HG02840 (cell line): Measurements from ENCODE around the gene SLC5A2.
"Not testable (repeated sequence)": the region's sequence is repeated elsewhere in the genome, so short reads cannot be mapped to it uniquely, and the experiment has no call there.

ENCODE experiments used
- ATAC-seq: cut with Tn5 transposase; IDR thresholded peaks from one replicate; pipeline ENCODE4 v1.9.1; 2021; ENCODE audit warnings: mild to moderate bottlenecking, moderate library complexity, moderate number of reproducible peaks; ENCODE audit not compliant: unreplicated experiment, low FRiP score

The SLC5A2 gene

DNA sequence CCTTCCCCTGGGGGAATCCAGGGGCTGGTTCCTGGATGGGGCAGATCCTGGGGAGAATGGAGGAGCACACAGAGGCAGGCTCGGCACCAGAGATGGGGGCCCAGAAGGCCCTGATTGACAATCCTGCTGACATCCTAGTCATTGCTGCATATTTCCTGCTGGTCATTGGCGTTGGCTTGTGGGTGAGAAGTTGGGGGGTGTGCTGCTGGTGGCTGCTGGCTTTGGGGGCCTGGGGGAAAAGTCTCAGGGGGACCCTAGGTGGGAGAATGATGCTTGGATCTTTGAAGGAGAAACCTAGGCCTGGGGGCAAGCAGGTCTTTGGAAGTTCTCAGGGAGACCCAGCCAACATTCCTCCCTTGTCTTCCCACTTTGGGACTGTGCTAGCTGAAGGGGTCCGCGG is at the start of gene SLC5A2:
Gene SLC5A2, plus strand, starts transcription at position 43 of the 400 bp plus-strand sequence. Its CDS starts 14 bp downstream, at position 57.
- no peak for ATAC-seq

DNA sequence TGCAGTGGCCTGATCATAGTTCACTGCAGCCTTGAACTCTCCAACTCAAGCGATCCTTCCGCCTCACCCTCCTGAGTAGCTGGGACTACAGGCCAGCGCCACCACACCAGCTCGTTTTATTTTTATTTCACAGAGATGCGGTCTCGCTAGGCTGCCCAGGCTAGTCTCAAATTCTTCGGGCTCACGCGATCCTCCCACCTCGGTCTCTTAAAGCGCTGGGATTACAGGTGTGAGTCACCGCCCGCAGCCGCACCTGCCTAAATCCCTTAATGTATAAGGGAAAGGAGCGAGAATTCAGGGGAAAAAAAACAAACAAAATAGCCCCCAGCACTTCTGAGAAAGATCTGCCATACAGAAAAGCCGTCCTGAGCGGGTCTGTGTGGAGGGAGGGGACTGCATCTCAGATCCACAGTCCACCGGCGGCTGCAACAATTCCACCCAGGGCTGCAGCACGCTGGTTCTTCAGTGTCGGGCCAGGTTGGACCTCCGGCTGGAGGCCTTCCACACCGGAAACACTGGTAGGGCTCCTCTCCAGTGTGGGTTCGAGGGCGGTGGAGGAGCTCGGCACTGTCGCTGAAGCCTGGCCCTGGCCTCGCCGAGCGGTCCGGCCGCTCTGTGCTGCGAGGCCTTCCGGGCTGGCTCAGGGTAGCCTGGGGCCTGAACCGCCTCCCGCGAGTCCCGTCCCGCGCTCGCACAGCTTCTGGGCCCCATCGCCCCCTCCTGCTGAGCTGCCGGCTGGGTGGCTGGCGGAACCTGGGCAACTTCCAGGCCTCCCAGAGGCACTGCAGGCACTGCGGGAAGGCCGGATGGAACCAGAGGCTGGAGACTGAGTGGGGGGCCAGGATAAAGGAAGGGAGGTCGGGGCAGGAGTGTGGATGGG is 47.3 kb upstream of the SLC5A2 start:
- no peak for ATAC-seq

DNA sequence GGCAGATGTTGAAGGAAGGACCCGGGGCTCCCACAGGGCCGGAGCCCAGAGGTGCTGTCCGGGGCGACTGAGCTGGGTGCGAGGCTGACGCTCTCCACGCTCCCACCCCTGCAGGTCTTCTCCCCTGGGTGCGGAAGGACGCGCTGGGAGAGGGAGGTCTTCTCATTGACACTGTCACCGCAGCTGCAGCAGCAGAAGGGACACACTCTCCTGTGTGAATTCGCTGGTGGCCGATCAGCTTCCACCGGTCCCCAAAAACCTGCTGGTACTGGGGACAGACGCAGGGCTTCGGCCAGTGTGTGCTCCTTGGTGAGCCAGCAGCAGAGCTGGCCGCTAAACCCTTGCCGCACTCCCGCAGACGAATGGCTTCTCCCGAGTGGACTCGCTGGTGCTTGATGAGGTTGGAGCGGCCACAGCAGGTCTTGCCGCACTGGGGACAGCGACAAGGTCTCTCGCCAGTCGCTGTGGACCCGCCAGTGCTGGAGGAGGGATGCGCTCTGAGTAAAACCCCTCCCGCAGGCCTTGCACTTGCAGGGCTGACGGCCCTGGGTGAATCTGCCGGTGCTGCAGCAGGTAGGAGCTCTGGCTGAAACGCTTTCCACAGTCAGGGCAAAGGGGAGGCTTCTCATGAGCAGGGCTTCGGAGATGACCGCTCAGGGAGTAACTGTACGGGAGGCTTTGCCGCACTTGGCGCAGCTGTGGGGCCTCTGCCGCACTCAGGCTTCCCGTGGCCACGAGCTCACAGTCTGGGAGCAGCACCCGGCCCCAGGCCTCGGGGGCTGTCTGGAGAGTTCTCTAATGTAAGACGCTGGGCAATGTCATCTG is 46.5 kb upstream of the SLC5A2 start:
- no peak for ATAC-seq

DNA sequence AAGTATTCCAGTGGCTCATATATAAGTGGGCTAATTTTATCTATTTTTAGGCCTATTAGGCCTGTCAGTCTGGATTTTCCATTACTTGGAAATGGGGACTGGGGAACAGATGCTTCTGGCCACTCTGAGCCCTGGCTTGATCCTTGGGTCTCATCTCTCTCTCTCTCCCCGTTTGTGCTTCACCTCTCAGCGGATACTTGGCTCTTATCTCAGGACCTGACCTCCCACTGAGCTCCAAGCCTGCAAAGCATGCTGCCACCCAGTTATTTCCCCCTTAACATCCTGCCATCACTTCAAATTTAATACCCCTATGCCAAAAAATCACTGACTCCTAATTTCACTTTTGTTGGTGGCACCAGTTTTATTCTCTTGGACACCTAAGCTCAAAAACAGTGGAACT is 44.5 kb upstream of the SLC5A2 start:
- ATAC-seq = no peak

DNA sequence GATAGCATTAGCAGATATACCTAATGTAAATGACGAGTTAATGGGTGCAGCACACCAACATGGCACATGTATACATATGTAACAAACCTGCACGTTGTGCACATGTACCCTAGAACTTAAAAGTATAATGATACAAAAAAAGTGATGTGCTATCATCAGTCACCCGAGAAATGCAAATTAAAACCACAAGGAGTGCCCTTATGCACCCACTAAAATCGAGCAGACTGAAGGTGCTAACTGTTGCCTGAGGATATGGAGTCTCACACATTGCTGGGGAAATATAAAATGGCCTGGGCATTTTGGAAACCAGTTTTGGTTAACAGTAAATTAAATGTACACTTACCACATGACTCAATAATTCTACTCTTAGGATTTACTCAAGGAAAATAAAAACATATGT is 43.9 kb upstream of the SLC5A2 start:
- not testable (repeated sequence) for ATAC-seq

DNA sequence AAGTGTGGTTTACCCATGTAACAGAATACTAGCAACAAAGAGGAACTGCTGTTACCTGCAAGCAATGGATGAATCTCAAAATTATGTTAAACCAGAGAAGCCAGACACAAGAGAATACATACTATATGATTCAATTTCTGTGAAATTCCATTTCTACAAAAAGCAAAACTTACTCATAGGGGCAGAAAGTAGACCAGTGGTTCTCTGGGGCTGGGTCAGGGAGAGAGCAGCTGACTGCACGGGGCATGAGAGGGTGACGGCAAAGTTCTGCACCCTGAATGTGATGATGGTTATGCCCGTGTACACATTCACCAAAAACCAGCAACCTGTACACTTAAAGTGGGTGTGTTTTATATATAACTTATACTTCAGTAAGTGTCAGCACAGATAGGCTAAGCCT is 43.4 kb upstream of the SLC5A2 start:
- ATAC-seq = no peak

DNA sequence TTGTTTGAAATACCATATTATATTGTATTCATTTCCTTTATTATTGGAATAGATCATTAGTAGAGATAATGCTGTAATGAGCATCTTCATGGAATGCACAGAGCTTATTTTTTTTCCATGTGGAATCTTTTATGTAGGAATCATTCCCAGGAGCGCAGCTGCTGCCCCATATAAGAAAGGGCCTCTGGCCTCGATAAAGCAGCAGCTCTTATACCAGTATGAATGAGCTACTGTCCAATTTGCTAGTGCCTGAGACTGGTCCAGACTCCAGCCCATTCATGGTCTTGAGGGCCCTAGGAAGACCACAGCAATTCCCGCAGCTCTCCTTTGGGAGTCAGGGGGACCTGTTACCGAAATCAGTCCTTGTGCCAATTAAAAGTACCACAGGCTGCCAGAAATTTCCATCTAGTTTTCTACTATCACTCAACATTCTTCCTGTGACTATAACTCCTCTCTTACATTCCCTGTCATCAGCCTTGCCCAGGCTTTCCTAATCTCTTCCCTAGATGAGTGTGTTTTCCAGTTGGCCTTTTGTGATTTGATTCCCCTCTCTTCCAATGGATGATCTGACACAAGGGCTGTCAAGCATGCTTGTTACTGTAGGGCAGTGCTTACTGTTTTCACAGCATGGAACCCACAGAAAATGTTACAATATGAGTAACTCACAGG is 42.3 kb upstream of the SLC5A2 start:
- ATAC-seq = no peak

DNA sequence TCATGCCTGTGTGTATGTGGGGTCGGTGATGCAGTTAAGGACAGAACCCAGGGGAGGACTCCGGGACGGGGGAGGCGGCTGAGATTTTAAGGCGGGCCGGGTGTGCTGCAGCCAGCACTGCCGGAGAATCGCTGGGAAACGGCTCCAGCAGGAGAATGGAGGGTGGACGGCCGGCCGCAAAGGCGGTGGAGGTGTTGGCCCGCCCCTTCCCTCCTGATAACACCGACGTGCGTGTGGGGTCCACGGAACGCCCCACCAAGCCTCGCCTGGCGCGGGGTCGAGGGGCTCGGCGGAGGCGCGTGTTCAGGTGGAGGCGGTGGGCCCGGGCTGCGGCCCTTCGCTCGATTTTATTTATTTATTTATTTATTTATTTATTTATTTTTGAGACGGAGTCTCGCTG is 41.0 kb upstream of the SLC5A2 start:
- ATAC-seq = no peak

DNA sequence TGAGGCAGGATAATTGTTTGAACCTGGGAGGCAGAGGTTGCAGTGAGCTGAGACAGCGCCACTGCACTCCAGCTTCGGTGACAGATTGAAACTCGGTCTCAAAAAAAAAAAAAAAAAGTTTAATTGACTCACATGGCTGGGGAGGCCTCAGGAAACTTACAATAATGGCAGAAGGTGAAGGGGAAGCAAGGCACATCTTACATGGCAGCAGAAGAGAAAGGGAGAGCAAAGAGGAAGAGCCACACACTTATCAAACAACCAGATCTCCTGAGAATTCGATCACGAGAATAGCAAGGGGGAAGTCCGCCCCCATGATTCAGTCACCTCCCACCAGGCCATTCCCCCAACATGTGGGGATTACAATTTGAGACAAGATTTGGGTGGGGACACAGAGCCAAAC is 37.0 kb upstream of the SLC5A2 start:
- ATAC-seq = not testable (repeated sequence)

DNA sequence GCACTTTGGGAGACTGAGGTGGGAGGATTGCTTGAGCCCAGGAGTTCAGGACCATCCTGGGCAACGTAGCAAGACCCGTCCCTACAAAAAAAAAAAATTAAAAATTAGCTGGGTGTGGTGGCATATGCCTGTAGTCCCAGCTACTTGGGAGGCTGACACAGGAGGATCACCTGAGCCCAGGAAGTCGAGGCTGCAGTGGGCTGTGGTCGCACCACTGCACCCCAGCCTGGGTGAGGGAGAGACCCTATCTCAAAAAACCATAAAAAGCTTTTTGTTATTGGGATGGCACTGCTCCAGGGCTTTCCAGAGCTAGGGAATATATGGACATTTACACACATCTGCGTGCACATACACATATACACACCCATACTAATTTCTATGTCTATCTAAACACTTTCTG is 31.7 kb upstream of the SLC5A2 start:
- no peak for ATAC-seq

DNA sequence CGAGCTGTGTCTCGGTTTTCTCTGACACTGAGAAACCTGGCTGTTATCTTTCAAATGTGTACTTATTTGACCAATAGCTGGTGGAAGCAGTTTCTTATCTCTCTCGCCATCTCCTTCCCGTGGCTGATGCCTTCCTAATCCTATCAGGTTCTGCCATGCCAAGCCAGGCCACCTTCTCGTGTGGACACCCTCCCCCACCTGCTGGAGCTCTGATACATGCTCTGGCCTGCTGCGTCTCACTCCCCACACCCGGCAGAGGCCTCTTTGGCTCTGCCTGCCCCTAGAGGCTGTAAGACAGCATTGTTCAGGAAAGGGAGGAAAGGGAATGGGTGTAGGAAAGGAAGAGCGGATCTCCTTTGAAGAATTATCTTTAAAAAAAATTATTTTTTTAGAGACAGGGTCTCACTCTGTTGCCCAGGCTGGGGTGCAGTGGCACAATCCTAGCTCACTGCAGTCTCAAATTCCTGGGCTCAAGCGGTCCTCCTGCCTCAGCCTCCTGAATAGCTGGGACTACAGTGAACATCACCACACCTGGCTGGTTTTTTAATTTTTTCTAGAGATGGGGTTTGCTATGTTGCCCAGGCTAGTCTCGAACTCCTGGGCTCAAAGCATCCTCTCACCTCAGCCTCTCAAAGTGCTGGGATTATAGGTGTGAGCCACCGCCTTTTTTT is 31.1 kb upstream of the SLC5A2 start:
- no peak for ATAC-seq

DNA sequence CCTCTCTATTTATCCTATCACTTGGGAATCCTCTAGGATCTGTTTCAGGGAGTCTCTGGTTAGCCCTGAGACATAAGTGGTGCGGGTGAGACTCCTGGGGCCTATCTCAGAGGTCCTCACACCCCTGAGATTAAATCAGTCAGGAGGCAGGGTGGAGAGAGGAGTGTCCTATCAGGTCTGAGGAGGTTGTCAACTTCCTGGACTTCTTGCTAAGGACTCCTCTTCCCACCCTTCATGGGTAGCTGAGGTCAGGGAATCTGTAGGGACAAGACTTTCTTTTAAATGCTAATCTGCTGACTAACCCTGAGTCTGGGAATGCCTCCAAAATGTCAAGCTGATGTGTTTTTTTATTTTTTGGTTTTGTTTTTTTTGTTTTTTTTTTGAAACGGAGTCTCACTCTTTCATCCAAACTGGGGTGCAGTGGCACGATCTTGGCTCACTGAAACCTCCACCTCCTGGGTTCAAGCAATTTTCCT is 30.3 kb upstream of the SLC5A2 start:
- ATAC-seq = no peak

DNA sequence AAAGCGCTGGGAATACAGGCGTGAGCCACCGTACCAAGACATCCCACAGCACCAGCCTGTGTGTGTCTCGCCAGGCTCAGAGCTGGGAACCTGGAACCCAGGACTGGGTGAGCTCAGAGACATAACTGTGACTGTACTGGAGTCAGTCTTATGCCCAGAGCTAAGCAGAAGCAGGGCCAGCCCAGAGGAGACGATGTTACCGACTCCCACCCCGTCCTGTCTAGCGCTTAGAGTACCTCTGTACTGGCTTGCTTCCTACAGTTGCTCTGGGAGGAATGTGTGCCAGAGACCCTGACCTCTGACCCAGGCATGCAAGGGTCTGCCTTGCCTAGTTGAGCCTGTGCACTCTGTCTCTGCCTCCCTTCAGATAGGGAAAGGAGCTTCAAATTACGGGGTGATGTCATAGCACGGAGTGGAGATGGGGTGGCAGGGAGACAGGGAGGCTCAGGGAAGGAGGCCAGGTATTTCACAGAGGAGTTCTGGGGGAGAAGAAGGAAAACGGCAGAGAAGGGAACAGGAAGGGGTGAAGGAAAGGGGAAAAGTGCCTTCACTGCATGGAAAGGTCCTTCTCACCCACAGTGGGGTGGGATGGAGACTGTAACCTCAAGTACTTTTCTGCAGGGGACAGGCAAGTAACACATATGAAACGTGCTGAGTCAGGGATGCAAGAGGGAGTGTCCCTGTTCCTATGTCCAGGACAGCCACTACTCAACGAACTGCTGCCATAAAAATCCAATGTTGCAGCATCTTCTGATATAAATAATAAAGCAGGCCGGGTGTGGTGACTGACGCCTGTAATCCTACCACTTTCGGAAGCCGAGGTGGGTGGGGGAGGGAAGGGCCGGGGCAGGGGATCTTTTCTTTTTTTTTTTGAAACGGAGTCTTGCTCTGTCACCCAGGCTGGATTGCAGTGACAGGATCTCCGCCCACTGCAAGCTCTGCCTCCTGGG is 29.4 kb upstream of the SLC5A2 start:
- no peak for ATAC-seq

DNA sequence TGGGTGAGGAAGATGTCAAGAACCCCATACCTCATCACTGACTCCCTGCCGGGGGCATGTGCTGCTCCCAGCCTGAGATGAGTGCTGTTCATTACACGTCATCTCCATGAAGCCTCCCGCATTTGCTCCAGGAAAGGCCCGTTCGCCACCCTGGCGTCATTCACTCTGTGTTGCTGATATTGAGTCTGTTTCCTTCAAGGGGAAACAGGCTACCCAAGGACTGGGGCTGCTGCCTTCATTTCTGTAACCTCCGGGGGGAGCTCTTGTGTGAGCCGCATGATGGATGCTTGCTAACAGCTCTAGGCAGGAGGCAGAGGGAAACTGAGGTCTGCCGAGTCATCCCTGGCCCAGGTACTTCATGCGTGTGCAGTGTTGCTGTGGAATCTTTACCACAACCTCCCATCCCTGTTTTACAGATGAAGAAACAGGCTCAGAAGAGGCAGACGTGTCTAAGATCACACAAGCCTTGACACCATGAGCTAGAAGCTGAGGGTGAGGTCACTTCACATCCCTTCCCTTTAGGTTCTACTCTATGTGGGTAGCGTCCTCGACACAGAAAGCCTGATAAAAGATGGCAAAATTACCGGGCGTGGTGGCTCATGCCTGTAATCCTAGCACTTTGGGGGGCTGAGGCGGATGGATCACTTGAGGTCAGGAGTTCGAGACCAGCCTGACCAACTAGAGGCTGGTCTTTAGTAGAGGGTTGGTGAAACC is 27.2 kb upstream of the SLC5A2 start:
- ATAC-seq = no peak

DNA sequence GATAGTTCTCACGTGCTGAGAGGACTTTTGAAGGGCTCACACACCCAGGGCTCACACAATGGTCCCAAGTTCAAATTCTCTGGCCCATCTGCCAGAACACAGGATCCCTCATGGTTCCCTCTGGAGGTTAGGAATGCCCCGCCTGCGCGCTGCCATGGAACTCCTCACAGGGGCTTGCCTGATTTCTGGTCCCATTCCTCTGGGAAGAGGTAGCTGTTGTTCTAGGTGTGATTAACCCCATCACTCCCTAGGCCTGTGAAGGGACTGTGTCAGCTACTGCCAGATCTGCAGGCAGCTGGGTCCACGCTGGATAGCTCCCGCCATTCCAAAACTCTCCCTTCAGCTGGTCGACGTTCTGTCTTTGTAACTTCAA is 25.9 kb upstream of the SLC5A2 start:
- ATAC-seq = no peak

DNA sequence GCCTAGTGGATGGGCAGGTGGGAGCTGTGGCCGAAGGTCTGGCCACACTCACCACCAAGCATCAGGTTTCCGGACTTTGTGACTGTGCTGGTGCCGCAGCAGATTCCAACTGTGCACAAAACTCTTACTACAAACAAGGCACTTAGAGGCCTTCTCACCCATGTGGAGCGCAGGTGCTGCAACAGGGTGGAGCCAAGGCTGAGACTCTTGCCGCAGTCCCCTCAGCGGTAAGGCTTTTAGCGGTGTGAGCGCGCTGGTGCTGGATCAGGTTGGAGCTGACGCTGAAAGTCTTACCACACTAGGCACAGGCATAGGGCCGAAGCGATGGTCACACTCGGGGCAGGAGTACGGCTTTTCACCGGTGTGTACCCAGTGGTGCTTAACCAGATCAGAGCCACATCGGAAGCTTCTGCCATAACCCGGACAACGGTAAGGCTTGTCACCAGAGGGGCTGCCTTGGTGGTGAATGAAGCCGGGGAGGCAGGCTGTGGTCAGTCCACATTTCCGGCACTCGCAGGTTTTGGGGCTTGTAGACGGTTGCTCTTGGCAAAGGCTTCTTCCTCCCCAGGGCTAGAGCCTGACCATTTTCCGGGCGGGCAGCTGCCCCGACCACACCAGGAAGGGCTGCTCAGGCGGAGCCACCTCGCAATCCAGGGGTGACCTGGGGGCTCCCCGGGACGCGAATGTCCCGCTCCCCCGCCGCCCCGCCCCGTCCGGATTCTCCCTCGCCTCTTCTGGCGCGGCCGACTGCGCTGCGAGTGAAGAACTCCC is 24.7 kb upstream of the SLC5A2 start:
- ATAC-seq = peak; percentile 1

DNA sequence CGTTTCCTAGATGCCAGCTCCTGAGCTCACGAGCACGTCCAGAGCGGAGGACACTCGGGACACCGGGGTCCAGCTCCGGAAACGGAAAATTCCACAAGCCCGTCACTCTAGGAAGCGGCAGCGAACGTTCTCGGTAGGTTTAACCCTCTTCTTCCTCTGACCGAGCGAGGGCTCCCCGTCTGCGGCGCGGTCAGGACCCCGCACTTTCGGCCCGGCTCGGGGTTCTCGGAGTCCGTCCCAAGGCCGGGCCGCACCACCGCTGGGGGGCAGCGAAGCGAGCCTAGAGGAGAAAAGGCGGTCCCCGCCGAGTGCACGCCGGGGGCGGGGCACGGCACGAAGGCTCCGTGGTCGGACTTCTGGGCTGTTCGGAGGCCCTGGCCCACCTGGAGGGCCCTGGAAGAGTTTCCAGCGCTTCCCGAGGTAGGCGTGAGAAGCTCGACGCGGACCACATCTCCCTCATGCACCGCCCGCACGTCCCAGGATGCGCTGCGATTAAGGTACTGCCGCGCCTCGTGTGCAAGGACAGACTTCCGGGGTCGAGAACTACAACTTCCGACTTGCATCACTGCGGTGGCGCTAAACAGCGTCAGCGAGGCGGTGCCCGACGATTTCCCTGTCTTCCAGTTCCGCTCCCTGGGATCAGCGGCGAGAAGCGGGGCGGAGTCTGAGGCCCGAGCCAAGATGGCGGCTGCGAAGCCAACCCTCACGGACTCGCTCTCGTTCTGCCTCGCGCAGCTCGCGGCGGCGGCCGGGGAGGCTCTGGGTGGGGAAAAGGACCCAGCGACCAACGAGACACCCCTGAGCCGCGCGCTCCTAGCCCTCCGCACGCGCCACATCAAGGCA is 23.9 kb upstream of the SLC5A2 start, which contains the start of gene ARMC5:
Gene ARMC5, plus strand, starts transcription at position 658 of the 843 bp plus-strand sequence. Its CDS starts 24 bp downstream, at position 682.
- peak; percentile 79 for ATAC-seq
